GM23248 (cell line): ENCODE results near the gene OSBPL7. TPM values are rescaled to one million over a fixed set of nuclear protein-coding genes. Genes with fewer than 3 reads are reported as not detected.
A peak's percentile ranks its signal among the peaks of the same experiment; 100 is the strongest.

ENCODE experiments used
- DNase-seq: peaks from one replicate; pipeline ENCODE4 v3.0.0-alpha.2; 2015
- H2AFZ ChIP-seq: fragments of 200-600 bp; sonication (generic); 2 replicates; pipeline ENCODE4 v1.6.1; 2016; ENCODE audit warnings: antibody characterized with exemption
- H3F3A ChIP-seq: fragments of 200-600 bp; sonication (generic); 2 replicates; pipeline ENCODE4 v1.6.1; 2016; ENCODE audit warnings: mild to moderate bottlenecking, antibody characterized with exemption, mixed run types; ENCODE audit not compliant: insufficient read depth
- H3K27ac ChIP-seq: fragments of 200-600 bp; sonication (generic); 2 replicates; pipeline ENCODE4 v1.5.1; 2016; ENCODE audit warnings: mild to moderate bottlenecking
- H3K27me3 ChIP-seq: fragments of 200-600 bp; sonication (generic); replicated peaks from 2 replicates; pipeline ENCODE4 v1.6.1; 2016; ENCODE audit warnings: mild to moderate bottlenecking; ENCODE audit not compliant: insufficient read depth
- H3K36me3 ChIP-seq: fragments of 200-600 bp; sonication (generic); 2 replicates; pipeline ENCODE4 v1.6.1; 2016; ENCODE audit warnings: low read depth, mild to moderate bottlenecking
- H3K4me1 ChIP-seq: fragments of 200-600 bp; sonication (generic); 2 replicates; pipeline ENCODE4 v1.6.1; 2016; ENCODE audit warnings: mild to moderate bottlenecking; ENCODE audit not compliant: insufficient read depth
- H3K4me2 ChIP-seq: fragments of 200-600 bp; sonication (generic); one replicate; pipeline ENCODE4 v1.6.1; 2016; ENCODE audit warnings: mild to moderate bottlenecking; ENCODE audit not compliant: unreplicated experiment
- H3K4me3 ChIP-seq: fragments of 200-600 bp; sonication (generic); 2 replicates; pipeline ENCODE4 v1.5.1; 2016; ENCODE audit warnings: mild to moderate bottlenecking
- H3K79me2 ChIP-seq: fragments of 200-600 bp; sonication (generic); 2 replicates; pipeline ENCODE4 v1.6.1; 2016; ENCODE audit warnings: mild to moderate bottlenecking; ENCODE audit not compliant: insufficient read depth
- H3K9ac ChIP-seq: fragments of 200-600 bp; sonication (generic); 2 replicates; pipeline ENCODE4 v1.6.1; 2016; ENCODE audit warnings: mild to moderate bottlenecking
- H3K9me2 ChIP-seq: fragments of 200-600 bp; sonication (generic); 2 replicates; pipeline ENCODE4 v1.6.1; 2016; ENCODE audit warnings: mixed run types, mild to moderate bottlenecking, moderate library complexity; ENCODE audit not compliant: insufficient read depth
- H3K9me3 ChIP-seq: fragments of 200-600 bp; sonication (generic); one replicate; pipeline ENCODE4 v1.6.1; 2017; ENCODE audit warnings: low read depth
- H4K20me1 ChIP-seq: fragments of 200-600 bp; sonication (generic); 2 replicates; pipeline ENCODE4 v1.6.0; 2016; ENCODE audit not compliant: insufficient read depth
- EZH2 ChIP-seq: fragments of 200-600 bp; sonication (generic); IDR thresholded peaks from 2 replicates; pipeline ENCODE4 v1.6.1; 2018; ENCODE audit warnings: antibody characterized with exemption, mild to moderate bottlenecking; ENCODE audit not compliant: insufficient read depth, poor library complexity, severe bottlenecking
- EZH2phosphoT487 ChIP-seq: fragments of 200-600 bp; sonication (generic); IDR thresholded peaks from 2 replicates; pipeline ENCODE4 v1.6.1; 2018; ENCODE audit warnings: antibody characterized with exemption, moderate library complexity, mild to moderate bottlenecking, low read depth; ENCODE audit not compliant: insufficient read depth
- WGBS, 2 experiments: methylation state at CpG; one replicate each; pipeline ENCODE4 v1.1.6; 2015 to 2017; ENCODE audit warnings: low lambda C conversion rate in 2 of 2, low coverage in 1 of 2; ENCODE audit errors: missing lambda C conversion rate in 2 of 2; 5-methylcytosine and 5-hydroxymethylcytosine counted together
- in situ Hi-C: fragments of 300-500 bp; cut with MboI; formaldehyde crosslinking; loops from 2 replicates; pipeline ENCODE4 v1.15.0; 2020
- polyA plus RNA-seq: library from polyadenylated mRNA; unstranded; fragments of >200 nt; fragmentation: Nextera tagmentation; extraction: Ambion mirVana; gene quantifications from 2 replicates; pipeline ENCODE4 v1.2.1, GENCODE V29; 2016
- total RNA-seq: library from RNA; depleted of rRNA; stranded (reverse); fragments of >200 nt; shearing (Covaris generic); gene quantifications from 2 replicates; pipeline ENCODE4 v1.2.3, GENCODE V29; 2014

The OSBPL7 gene
- total and polyA plus RNA-seq, 2 experiments from 2014 or later = 2.0 to 5.0 TPM

DNA sequence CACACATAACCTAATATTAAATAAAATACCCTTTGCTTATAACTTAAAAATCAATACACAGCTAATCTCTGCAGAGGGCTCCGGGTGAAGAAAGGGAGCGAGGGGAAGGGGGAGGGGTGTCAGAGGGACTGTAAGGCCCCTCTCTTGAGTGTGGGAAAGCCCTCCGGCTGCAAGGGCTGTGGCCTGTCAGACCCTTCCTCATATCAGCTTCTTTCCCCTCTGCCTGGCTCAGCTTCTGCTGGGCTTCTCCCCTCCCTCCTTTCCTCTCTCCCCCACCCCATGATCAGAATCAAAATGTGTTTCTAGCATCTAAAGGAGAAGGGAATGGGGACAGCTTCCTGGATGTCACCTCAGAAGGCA is 24.1 kb upstream of the OSBPL7 start:
- no peaks in the 10 kb centered on the region for H3K4me1 ChIP-seq
- no peaks in the 10 kb centered on the region for H4K20me1 ChIP-seq
- H3K27me3 ChIP-seq = peaks cover 13% of the 10 kb centered on the region; the same call in 1 of the 2 replicates
- no peak overlapping the region for H3K4me3 ChIP-seq
- no peak for TF ChIP-seq EZH2
- TF ChIP-seq EZH2phosphoT487 = no peak
- H3K9ac ChIP-seq = no peak overlapping the region
- no peak overlapping the region for H3K27ac ChIP-seq
- DNase-seq = no peak
- H3K9me3 ChIP-seq = no peaks in the 10 kb centered on the region
- no peaks in the 10 kb centered on the region for H3K36me3 ChIP-seq
- 54 to 74% methylated on average over 3 of the region's 3 CpGs for WGBS, 2 experiments
- H3K9me2 ChIP-seq = no peaks in the 10 kb centered on the region
- H3K79me2 ChIP-seq = no peaks in the 10 kb centered on the region; the same call in 1 of the 2 replicates
- in situ Hi-C loops = no loop called here
- H3F3A ChIP-seq = no peaks in the 10 kb centered on the region
- no peak overlapping the region for H3K4me2 ChIP-seq
- no peak overlapping the region for H2AFZ ChIP-seq

DNA sequence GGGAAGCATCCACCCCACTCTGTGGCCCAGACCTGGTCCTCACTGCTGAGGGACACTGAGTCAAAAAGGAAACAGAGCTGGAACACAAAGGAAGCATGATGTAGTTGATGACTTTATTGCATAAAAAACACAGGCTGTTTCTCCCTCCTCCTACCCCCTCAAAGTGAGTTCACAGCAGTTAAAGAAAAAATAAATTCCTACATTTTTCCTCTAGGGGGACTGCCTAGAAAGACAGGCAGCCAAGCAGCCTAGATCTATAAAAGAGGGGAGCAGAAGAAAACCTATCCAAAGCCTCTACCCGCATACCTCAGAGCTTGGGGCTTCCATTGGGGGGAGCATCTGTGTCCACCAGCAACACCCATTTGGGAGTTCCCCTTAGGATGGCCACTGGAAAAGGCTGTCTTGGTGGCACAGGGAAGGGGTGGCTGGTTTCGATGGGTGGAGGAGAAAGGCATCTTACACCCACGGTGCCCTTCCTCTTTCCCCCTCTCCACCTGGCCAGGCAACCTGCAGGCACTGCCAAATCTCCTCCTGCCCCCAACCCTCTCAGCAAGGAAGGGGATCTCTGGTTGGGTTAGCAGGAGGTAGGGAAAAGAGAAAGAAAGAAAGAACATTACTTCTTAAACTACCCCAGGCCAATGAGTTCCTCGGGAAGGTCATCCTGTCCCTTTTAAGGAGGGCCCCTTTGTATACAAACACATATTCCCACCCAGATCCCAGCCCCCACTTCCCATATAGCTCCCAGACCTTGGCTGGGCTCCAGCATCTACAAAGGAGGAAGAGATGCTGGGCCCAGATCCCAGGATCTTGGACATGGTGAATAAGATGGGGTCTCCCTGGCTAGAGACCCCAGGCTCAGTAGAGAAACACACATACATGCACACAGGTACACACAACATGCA is 23.5 kb upstream of the OSBPL7 start:
- no peaks in the 10 kb centered on the region for H3K9me3 ChIP-seq
- H3F3A ChIP-seq = no peaks in the 10 kb centered on the region
- 0 out of 2 replicates have a peak, but pooled peaks cover 5% of the 10 kb centered on the region for H3K4me1 ChIP-seq
- no peak overlapping the region for H2AFZ ChIP-seq
- DNase-seq = peak; percentile 52
- WGBS, 2 experiments = 71 to 73% methylated on average over 4 of the region's 4 CpGs
- peaks cover 13% of the 10 kb centered on the region; the same call in 1 of the 2 replicates for H3K27me3 ChIP-seq
- H3K4me3 ChIP-seq = no peak overlapping the region
- H3K9me2 ChIP-seq = no peaks in the 10 kb centered on the region
- H3K9ac ChIP-seq = no peak overlapping the region
- no peak for TF ChIP-seq EZH2phosphoT487
- TF ChIP-seq EZH2 = no peak
- no peaks in the 10 kb centered on the region for H3K36me3 ChIP-seq
- H3K4me2 ChIP-seq = no peak overlapping the region
- H3K27ac ChIP-seq = no peak overlapping the region
- H4K20me1 ChIP-seq = no peaks in the 10 kb centered on the region
- H3K79me2 ChIP-seq = peaks cover 6% of the 10 kb centered on the region
- in situ Hi-C loops = loop anchor here (5.0 kb wide), 1 partner anchor 42 kb away; no protein-coding TSS in a partner anchor

DNA sequence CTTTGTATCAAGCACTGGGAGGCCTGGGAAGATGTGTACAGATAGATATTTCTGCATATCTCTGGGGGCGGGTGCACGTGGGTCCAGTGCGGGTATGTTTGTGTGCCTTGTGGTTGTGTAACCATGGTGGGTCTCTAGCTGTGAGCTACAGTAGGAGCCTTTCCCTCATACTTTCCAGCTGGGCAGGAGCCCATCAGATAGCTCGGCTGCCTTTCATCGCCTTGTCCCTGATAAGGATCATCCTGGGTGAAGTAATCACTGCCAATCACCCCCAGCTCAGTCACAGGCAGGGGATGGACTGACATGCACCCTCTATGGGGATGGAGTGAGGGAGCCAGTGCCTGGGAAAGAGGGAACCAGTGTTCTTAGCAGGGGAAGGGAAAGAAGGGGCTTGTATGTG is 22.6 kb upstream of the OSBPL7 start:
- Histone ChIP-seq H3K27me3 (peaks cover 13% of the 10 kb centered on the region; the same call in 1 of the 2 replicates), H3K4me2 (no peak overlapping the region), H3F3A (no peaks in the 10 kb centered on the region), H3K27ac (no peak overlapping the region), H3K4me3 (no peak overlapping the region), H3K9me3 (no peaks in the 10 kb centered on the region), H2AFZ (no peak overlapping the region), H3K9me2 (no peaks in the 10 kb centered on the region), H3K36me3 (no peaks in the 10 kb centered on the region), H3K9ac (no peak overlapping the region), H3K79me2 (peaks cover 10% of the 10 kb centered on the region), H4K20me1 (no peaks in the 10 kb centered on the region), H3K4me1 (0 out of 2 replicates have a peak, but pooled peaks cover 5% of the 10 kb centered on the region)
- DNase-seq = peak; percentile 35
- TF ChIP-seq EZH2phosphoT487 = no peak
- TF ChIP-seq EZH2 = no peak
- in situ Hi-C loops = loop anchor here (5.0 kb wide), 1 partner anchor 43 kb away; no protein-coding TSS in a partner anchor
- 54 to 69% methylated on average over 5 of the region's 5 CpGs for WGBS, 2 experiments

DNA sequence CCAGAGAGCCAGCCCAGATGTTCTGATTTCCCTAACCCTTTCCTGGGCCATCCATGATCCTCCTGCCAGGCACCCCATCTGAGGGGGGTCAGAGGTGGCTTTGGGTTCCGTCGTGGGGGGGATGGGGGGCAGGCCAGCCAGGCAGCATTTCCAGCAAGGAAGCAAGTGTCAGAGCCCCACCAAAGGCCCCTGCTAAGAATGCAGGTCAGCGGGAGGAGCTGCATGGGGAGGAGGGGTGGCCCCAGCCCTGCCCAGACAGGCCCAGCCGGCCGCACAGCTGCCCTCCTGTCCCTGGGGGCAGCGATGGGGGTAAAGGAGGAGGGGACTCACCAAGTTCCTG is 21.8 kb upstream of the OSBPL7 start:
- Histone ChIP-seq H3K36me3 (no peaks in the 10 kb centered on the region), H3F3A (no peaks in the 10 kb centered on the region), H3K27ac (no peak overlapping the region), H3K4me3 (no peak overlapping the region), H3K9me3 (no peaks in the 10 kb centered on the region), H4K20me1 (no peaks in the 10 kb centered on the region), H3K9me2 (no peaks in the 10 kb centered on the region), H3K9ac (no peak overlapping the region), H3K4me2 (no peak overlapping the region), H3K4me1 (0 out of 2 replicates have a peak, but pooled peaks cover 5% of the 10 kb centered on the region), H2AFZ (no peak overlapping the region), H3K79me2 (peaks cover 10% of the 10 kb centered on the region), H3K27me3 (peaks cover 13% of the 10 kb centered on the region; the same call in 1 of the 2 replicates)
- TF ChIP-seq EZH2 (no peak), EZH2phosphoT487 (no peak)
- in situ Hi-C loops = loop anchor here (5.0 kb wide), 1 partner anchor 44 kb away; no protein-coding TSS in a partner anchor
- no peak for DNase-seq
- 7% methylated on average over 2 to 6 of the region's 6 CpGs for WGBS, 2 experiments
